Measurements from ENCODE around the gene FGF12.

The FGF12 gene

GRCh38 chr3:192332386-192333291 lies 394.7 kb downstream of the FGF12 start:
- H3K4me3 ChIP-seq (ENCODE audit: low read depth, low read length) = no peak overlapping the region
- TF ChIP-seq CTCF (IDR thresholded peaks at IDR 0.05; ENCODE audit: low read depth, low read length) = no peak

DNA sequence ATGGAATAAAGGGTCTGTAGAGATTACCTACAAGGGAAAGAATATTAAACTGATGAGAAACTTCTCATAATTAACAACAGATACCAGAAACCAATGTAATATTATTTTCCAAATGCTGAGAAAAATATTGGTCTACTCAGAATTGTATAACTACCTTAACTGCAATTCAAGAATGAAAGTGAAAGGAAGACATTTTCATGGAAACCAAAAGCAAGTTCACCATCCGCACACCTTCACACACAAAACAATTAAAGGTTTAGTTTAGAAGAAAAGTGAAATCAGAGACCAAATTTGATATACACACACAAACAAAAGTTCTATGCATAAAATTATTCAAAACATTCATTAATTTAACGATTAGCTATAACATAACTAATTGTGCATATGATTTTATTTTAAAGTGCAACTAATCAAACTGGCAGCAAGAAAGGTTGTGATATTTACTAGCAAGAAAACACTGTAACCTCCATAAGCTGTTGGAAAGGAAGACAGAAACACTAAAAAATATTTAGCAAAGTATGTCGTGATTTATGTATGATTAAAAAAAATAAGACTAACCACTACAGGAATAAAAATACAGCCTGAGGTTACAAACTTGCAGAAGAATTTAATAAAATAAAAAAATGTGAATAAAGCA lies 395.5 kb downstream of the FGF12 start:
- TF ChIP-seq CTCF (IDR thresholded peaks at IDR 0.05; ENCODE audit: low read depth, low read length) = no peak
- H3K4me3 ChIP-seq (ENCODE audit: low read depth, low read length) = no peak overlapping the region

DNA sequence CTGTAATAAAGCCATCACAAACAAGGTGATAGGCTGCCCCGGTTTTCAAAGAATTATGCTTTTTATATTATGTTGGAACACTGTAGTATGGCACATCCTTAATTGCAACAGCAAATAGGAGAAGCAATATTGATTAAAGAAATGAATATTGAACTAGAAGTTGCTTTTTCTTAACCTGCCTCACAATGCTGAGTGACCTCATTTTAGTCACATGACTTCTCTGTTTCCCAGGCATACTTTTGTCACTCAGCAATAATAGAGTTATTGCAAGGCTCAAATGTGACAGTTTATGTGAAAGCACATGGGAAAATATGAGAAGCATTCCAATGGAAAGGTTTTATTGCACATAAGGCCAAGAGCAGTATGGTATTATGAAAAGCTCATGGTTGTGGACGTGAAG lies 400.7 kb downstream of the FGF12 start:
- H3K4me3 ChIP-seq (ENCODE audit: low read depth, low read length) = no peak overlapping the region
- no peak for TF ChIP-seq CTCF (IDR thresholded peaks at IDR 0.05; ENCODE audit: low read depth, low read length)

DNA sequence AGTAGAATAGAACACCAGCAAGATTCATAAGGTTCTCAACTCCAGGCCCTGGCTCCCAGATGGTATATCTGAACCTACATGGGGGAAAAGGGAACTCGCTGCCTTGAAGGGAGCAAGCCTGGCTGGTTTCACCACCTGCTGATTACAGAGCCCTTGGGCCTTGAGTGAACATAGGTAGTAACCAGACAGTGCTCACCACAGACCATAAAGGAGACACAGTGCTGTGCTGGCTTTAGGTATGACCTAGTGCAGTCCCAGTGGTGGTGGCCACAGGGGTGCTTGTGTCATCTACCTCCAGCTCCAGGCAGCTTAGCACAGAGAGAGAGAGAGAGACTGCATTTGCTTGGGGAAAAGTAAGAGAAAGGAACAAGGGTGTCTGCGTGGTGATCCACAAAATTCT lies 409.8 kb downstream of the FGF12 start:
- H3K4me3 ChIP-seq (ENCODE audit: low read depth, low read length) = no peak overlapping the region
- no peak for TF ChIP-seq CTCF (IDR thresholded peaks at IDR 0.05; ENCODE audit: low read depth, low read length)

GRCh38 chr3:192313605-192314004 lies 413.7 kb downstream of the FGF12 start:
- no peak for TF ChIP-seq CTCF (IDR thresholded peaks at IDR 0.05; ENCODE audit: low read depth, low read length)
- no peak overlapping the region for H3K4me3 ChIP-seq (ENCODE audit: low read depth, low read length)

GRCh38 chr3:192307631-192308030 lies 419.7 kb downstream of the FGF12 start:
- TF ChIP-seq CTCF (IDR thresholded peaks at IDR 0.05; ENCODE audit: low read depth, low read length) = no peak
- no peak overlapping the region for H3K4me3 ChIP-seq (ENCODE audit: low read depth, low read length)

DNA sequence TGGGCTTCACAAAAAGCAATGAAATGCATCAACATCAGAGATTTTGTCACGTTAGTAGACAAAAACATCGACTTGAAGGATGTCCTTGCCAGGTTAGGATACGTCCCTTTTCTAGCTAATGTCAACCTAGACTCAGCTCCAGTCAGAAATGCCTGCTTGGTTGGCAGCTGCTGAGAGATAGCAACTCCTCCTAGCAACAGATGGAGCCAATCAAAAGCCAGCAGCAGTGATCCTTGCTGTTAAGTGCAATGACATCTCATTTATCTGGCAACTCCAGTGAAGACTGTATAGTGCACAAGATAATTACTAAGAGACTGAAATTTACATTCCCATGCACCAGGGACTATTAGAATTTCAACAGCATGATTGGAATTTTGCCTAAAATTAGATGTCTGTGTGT lies 424.1 kb downstream of the FGF12 start:
- no peak for TF ChIP-seq CTCF (IDR thresholded peaks at IDR 0.05; ENCODE audit: low read depth, low read length)

More for the DNA sequence above, 424.1 kb downstream of the FGF12 start:
- no peak overlapping the region for H3K4me3 ChIP-seq (ENCODE audit: low read depth, low read length)

All from WI38 (cell line).